ENCODE results near the gene LCT. TPM values are rescaled to one million over a fixed set of nuclear protein-coding genes. Genes with fewer than 3 reads are reported as not detected.

Gene LCT
- polyA plus RNA-seq (2012; rRNA removed), result not detected in 2 replicates
- not detected in 2 replicates for polyA plus RNA-seq (2012; cell fraction: cytosol; rRNA removed)
- 0.02 TPM in 1 of 2 replicates, not detected in the other for polyA plus RNA-seq (2012; cell fraction: nucleus; rRNA removed)

GRCh38 chr2:135836596-135837270 lies at the start of gene LCT:
Gene LCT (minus strand): TSS chr2:135837184. CDS start chr2:135837169, 15 bp downstream.
- H3K4me2 ChIP-seq, result no peak within 1 kb of the TSS
- H3K9ac ChIP-seq, result no peak within 1 kb of the TSS
- H3K9me3 ChIP-seq, result no peaks in the 10 kb centered on the region
- no peaks in the 10 kb centered on the region for H4K20me1 ChIP-seq (ENCODE audit: insufficient read depth)
- ChIA-PET CTCF (interaction anchor here (0.8 kb wide), 1 partner anchor 39 kb away, joined by 3 read pairs; no protein-coding TSS in a partner anchor), POLR2A (no interaction called here)
- peaks cover 0 to 7% of the 10 kb centered on the region in 2 experiments for H3K36me3 ChIP-seq (replicated peaks in 1 of 2; ENCODE audit: control insufficient read depth in 1 of 2, insufficient read depth in 2 of 2, low read length in 1 of 2)
- no peak for DNase-seq
- H3K4me1 ChIP-seq (ENCODE audit: control insufficient read depth in 1 of 2, insufficient read depth in 2 of 2, low read depth in 1 of 2, low read length in 1 of 2), result peaks cover 11 to 16% of the 10 kb centered on the region in 2 experiments; a peak in 3 of 4 replicates
- H2AFZ ChIP-seq (ENCODE audit: low read depth), result no peak within 1 kb of the TSS
- no peaks in the 10 kb centered on the region for H3K27me3 ChIP-seq (ENCODE audit: insufficient read depth)
- no peak for TF ChIP-seq FOSL2 (IDR thresholded peaks at IDR 0.05; ENCODE audit: borderline replicate concordance, low read depth)
- no peak for TF ChIP-seq TCF12 (IDR thresholded peaks at IDR 0.05)
- no peak for TF ChIP-seq RXRA (IDR thresholded peaks at IDR 0.05; ENCODE audit: borderline replicate concordance, low read depth)
- TF ChIP-seq, protein P1, sequence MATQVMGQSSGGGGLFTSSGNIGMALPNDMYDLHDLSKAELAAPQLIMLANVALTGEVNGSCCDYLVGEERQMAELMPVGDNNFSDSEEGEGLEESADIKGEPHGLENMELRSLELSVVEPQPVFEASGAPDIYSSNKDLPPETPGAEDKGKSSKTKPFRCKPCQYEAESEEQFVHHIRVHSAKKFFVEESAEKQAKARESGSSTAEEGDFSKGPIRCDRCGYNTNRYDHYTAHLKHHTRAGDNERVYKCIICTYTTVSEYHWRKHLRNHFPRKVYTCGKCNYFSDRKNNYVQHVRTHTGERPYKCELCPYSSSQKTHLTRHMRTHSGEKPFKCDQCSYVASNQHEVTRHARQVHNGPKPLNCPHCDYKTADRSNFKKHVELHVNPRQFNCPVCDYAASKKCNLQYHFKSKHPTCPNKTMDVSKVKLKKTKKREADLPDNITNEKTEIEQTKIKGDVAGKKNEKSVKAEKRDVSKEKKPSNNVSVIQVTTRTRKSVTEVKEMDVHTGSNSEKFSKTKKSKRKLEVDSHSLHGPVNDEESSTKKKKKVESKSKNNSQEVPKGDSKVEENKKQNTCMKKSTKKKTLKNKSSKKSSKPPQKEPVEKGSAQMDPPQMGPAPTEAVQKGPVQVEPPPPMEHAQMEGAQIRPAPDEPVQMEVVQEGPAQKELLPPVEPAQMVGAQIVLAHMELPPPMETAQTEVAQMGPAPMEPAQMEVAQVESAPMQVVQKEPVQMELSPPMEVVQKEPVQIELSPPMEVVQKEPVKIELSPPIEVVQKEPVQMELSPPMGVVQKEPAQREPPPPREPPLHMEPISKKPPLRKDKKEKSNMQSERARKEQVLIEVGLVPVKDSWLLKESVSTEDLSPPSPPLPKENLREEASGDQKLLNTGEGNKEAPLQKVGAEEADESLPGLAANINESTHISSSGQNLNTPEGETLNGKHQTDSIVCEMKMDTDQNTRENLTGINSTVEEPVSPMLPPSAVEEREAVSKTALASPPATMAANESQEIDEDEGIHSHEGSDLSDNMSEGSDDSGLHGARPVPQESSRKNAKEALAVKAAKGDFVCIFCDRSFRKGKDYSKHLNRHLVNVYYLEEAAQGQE (IDR thresholded peaks at IDR 0.05; ENCODE audit: low read depth, low read length), result no peak
- no peak for TF ChIP-seq EP300 (IDR thresholded peaks at IDR 0.05; ENCODE audit: borderline replicate concordance in 1 of 2, low read depth in 1 of 2, low read length in 1 of 2)
- TF ChIP-seq NRF1 (IDR thresholded peaks at IDR 0.05; ENCODE audit: low read depth, low read length), result no peak
- TF ChIP-seq RAD21 (IDR thresholded peaks at IDR 0.05; ENCODE audit: low read length), result no peak
- TF ChIP-seq, protein P2, sequence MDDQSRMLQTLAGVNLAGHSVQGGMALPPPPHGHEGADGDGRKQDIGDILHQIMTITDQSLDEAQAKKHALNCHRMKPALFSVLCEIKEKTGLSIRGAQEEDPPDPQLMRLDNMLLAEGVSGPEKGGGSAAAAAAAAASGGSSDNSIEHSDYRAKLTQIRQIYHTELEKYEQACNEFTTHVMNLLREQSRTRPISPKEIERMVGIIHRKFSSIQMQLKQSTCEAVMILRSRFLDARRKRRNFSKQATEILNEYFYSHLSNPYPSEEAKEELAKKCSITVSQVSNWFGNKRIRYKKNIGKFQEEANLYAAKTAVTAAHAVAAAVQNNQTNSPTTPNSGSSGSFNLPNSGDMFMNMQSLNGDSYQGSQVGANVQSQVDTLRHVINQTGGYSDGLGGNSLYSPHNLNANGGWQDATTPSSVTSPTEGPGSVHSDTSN (IDR thresholded peaks at IDR 0.05), result no peak
- TF ChIP-seq MXI1 (IDR thresholded peaks at IDR 0.05; ENCODE audit: low read depth, low read length), result no peak
- no peak for TF ChIP-seq TAF1 (IDR thresholded peaks at IDR 0.05; ENCODE audit: borderline replicate concordance, low read depth, low read length)
- TF ChIP-seq IRF3 (IDR thresholded peaks at IDR 0.05; ENCODE audit: low read depth, low read length), result no peak
- TF ChIP-seq, protein P3, sequence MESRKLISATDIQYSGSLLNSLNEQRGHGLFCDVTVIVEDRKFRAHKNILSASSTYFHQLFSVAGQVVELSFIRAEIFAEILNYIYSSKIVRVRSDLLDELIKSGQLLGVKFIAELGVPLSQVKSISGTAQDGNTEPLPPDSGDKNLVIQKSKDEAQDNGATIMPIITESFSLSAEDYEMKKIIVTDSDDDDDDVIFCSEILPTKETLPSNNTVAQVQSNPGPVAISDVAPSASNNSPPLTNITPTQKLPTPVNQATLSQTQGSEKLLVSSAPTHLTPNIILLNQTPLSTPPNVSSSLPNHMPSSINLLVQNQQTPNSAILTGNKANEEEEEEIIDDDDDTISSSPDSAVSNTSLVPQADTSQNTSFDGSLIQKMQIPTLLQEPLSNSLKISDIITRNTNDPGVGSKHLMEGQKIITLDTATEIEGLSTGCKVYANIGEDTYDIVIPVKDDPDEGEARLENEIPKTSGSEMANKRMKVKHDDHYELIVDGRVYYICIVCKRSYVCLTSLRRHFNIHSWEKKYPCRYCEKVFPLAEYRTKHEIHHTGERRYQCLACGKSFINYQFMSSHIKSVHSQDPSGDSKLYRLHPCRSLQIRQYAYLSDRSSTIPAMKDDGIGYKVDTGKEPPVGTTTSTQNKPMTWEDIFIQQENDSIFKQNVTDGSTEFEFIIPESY (IDR thresholded peaks at IDR 0.05; ENCODE audit: borderline replicate concordance, low read depth), result no peak
- no peak for TF ChIP-seq CTCF (IDR thresholded peaks at IDR 0.05)
- no peak for TF ChIP-seq NFIC (IDR thresholded peaks at IDR 0.05; ENCODE audit: borderline replicate concordance)
- TF ChIP-seq FOXM1 (IDR thresholded peaks at IDR 0.05; ENCODE audit: low read depth), result no peak
- no peak for TF ChIP-seq YY1 (IDR thresholded peaks at IDR 0.05; ENCODE audit: low read depth)
- TF ChIP-seq EZH2phosphoT487 (IDR thresholded peaks at IDR 0.05; ENCODE audit: borderline replicate concordance, low read depth), result no peak
- WGBS (ENCODE audit: low lambda C conversion rate), result 91% methylated on average over 11 of the region's 12 CpGs
- H3K79me2 ChIP-seq (ENCODE audit: insufficient read depth), result no peaks in the 10 kb centered on the region
- H3F3A ChIP-seq (replicated peaks; ENCODE audit: insufficient read depth), result no peaks in the 10 kb centered on the region
- no peak within 1 kb of the TSS for H3K27ac ChIP-seq (ENCODE audit: low read depth in 2 of 2, low read length in 1 of 2)
- no peaks in the 10 kb centered on the region for H3K9me2 ChIP-seq
- no peak within 1 kb of the TSS for H3K4me3 ChIP-seq (ENCODE audit: low read depth in 2 of 2, low read length in 1 of 2)

All from SK-N-SH (cell line).